ENCODE measurements around the gene RASA2.
"Not testable (repeated sequence)": the region's sequence is repeated elsewhere in the genome, so short reads cannot be mapped to it uniquely, and the experiment has no call there.

Gene RASA2

DNA sequence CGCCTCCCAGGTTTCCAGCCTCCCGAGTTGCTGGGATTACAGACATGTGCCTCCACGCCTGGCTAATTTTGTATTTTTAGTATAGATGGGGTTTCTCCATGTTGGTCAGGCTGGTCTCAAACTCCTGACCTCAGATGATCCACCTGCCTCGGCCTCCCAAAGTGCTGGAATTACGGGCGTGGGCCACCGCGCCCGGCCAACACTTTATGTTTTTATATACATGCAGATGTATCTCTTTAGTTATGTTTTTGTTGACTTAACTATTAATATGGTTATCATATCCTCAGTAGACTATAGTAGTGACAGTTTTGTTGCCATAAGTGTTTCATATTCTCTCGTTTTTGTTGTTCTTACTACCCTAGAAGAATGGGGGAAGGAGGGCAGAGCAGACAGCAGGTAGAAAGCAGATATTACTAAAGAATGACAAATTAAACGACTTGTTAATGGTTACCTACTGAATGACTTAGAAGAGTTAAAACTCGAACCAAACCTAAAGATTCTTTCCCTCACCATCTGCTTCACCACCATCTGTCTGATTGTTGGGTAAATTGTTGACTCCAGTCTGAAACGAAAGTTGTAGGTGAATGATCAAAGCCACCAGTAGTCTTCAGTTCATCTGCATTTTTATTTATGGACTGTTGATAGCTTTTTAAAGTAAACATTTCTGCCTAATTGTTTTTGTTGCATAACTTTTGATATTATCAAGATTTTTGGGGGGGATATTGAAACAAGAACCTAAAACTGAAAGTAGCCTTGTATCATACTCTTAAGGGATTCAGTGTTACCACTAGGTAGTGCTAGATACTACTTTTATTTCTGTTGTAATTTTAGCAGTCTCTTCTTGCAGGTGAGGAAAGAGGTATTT is 89.3 kb downstream of the RASA2 start:
- no peak for DNase-seq (ENCODE audit: low read depth in 2 of 2)

DNA sequence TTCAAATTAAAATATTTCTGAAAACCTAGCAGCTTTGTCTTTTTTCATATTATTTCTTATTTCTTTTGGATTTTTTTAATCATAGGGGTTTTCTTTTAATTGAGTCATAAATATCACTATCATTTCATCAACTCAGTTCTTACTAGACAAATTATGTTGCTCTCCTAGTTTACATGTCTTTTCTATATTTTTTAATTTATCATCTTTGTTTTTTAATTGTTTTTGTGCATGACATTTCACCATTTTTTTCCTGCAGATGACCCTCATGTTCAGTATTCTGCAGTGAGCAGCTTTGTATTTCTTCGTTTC is 89.9 kb downstream of the RASA2 start:
- DNase-seq (ENCODE audit: low read depth in 2 of 2) = no peak

DNA sequence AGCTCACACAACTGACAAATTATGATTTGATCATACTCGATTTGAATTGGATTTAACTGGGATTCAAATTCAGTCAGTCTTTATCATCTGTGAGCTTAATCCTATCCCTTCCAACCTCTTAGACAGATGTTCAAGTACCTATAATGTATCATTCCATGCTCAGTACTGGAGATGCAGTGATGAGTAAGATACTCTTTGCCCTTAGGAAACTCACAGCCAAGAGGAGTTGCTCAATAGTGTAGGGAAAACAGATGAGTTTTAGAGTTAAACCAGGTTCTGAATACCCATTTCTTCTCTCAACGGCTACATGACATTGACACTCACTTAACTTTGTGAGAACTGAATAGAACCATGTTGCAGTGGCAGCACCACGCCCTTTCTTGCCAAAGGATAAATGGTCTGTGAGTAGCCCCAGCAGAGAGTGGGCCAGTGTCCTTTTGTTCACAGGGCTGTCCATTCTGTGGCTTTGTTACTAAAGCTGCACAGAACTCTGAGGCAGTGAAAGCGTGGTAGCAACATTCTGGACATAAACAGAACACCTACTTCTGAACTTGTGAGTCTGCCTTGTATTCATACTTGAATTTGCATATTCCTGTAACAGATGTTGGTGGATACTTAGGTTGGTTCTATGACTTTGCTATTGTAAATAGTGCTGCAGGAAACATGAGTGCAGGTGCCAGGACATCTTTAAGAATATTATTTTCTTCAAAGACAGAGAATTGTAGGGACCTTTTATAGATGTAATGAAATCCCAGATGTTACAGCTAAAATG is 91.6 kb downstream of the RASA2 start:
- no peak for DNase-seq (ENCODE audit: low read depth in 2 of 2)

DNA sequence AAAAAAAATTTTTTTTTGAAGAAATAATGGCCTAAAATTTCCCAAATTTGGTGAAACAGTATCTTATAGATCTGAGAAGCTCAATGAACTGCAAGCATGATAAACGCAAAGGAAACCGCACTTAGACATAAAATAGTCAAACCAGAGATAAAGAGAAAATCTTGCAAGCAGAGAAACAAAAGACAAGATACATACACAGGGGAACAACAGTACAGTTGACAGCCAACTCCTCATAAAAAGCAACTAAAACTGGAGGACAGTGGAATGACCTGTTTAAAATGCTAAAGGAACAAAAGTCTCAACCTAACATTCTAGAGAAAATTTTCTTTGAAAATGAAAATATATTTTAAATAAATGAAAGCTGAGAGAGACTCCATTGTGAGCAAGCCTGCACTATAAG is 107.5 kb downstream of the RASA2 start:
- no peak for DNase-seq (ENCODE audit: low read depth in 2 of 2)

DNA sequence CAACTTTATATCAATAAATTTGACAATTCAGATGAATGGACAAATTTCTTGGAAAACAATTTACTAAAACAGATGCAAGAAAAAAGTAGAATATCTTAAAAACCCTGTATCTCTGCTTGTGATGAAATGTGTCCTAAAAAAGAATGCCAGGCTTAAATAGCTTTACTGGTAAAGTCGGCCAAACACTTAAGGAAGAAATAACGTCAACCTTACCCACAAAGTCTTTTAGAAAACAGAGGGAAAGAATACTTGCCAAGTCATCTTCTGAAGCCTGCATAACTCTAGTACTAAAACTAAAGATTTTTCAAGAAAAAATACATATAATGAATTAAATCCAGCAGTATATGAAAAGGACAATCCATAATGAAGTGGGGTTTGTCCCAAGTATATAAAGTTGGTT is 111.1 kb downstream of the RASA2 start:
- DNase-seq (ENCODE audit: low read depth in 2 of 2) = no peak

DNA sequence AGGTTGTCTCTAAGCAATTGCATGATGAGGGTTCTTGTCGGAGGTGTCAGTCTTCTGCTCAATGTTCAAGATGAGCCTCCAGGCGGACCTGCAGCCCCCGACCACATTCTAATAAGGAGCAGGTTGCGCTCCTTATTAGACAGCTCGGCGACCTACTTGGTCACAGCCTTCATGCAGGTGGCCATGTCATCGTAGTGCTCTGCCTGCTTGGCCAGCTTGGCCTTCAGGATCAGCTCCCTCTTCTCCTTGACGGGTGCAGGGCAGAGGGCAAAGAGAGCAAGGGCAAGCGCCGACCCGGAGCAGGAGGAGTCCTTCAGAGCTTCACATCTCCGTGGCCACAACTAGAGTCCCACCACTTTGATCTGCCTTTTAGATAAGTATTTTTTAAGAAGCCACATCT is 113.5 kb downstream of the RASA2 start:
- DNase-seq (ENCODE audit: low read depth in 2 of 2) = no peak

DNA sequence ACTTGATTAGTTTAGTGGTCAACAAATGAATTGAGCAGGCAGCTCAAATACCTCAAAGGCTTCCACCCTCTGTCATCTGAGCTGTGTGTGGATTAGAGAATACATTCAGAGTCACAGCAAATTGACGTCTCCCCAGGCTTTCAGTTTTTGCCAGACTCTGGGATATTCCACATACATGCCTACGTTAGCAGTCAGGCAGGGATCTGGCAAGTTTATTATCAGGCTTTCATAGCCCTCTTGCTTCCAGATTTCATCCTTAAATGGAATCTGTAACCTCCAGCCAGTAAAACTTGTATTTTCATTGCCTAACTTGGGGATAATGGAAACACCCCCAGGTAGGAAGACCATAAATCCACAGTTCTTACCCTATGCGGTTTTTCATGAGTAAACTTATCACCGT is 115.9 kb downstream of the RASA2 start:
- DNase-seq (ENCODE audit: low read depth in 2 of 2) = no peak

DNA sequence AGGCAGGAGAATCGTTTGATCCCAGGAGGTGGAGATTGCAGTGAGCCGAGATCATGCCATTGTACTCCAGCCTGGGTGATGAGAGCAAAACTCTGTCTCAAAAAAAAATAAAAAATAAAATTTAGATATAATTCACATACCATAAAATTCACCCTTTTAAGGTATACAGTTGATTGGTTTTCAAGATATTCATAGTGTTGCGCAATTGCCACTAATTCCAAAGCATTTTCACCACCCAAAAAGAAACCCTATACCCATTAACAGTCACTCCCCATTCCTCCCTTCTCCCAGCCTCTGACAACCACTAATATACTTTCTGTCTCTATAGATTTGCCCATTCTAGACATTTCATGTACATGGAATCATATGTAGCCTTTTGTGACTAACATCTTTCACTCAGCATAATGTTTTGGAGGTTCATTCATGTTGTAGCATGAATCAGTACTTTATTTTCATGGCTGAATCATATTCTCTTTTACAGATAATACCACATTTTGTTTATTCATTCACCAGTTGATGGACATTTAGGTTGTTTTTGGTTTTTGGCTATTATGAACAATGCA is 116.7 kb downstream of the RASA2 start:
- no peak for DNase-seq (ENCODE audit: low read depth in 2 of 2)

DNA sequence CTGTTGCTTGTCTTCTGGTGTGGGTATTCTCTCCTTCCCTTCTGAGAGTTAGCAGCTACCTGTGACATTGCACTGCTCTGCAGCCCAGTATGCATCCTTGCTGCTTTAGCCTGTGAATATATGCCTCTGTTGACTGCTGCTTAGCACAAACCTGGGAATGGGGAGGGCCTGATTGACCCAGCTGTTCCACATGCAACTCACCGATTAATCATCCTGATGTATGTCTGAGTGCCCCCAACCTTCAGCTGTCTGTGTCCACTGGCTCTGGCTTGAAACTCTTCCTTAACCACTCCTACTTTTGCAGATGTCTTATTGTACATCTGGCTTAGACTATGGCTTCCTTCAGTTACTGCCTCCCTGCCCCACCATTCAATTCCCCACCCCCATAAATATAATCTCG is 119.1 kb downstream of the RASA2 start:
- DNase-seq (ENCODE audit: low read depth in 2 of 2) = no peak

DNA sequence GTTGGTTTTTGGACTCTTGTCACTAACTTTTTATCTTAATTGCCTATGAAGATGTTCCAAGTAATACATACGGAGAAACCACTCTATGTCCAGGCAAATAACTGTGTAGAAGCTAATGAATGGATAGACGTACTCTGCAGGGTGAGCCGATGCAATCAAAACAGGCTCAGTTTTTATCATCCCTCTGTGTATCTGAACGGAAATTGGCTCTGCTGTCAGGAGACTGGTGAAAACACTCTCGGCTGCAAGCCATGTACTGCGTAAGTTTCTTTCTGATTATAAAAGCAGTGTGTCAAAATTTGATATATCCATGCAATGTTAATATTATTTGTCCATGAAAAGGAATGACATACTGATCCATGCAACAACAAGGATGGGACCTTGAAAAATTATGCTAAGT is 121.6 kb downstream of the RASA2 start:
- DNase-seq (ENCODE audit: low read depth in 2 of 2) = no peak

DNA sequence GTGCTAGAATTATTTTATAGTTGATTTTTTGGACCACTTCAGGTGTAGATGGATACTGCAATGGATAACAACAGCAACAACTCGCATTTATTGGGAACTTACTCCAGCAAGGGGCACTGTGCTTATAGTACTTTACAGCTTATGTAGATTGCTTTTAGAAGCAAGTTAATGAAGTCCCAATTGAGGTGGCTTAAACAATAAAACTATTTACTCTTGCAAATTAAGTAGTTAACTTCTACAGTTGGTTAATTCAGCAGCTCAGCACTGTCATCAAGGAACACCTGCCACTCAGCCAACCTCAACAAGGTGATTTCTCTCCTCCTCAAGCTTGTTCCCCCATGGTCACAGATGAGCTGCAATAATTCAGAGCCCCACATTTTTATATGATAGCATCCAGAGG is 124.1 kb downstream of the RASA2 start:
- DNase-seq (ENCODE audit: low read depth in 2 of 2) = no peak

DNA sequence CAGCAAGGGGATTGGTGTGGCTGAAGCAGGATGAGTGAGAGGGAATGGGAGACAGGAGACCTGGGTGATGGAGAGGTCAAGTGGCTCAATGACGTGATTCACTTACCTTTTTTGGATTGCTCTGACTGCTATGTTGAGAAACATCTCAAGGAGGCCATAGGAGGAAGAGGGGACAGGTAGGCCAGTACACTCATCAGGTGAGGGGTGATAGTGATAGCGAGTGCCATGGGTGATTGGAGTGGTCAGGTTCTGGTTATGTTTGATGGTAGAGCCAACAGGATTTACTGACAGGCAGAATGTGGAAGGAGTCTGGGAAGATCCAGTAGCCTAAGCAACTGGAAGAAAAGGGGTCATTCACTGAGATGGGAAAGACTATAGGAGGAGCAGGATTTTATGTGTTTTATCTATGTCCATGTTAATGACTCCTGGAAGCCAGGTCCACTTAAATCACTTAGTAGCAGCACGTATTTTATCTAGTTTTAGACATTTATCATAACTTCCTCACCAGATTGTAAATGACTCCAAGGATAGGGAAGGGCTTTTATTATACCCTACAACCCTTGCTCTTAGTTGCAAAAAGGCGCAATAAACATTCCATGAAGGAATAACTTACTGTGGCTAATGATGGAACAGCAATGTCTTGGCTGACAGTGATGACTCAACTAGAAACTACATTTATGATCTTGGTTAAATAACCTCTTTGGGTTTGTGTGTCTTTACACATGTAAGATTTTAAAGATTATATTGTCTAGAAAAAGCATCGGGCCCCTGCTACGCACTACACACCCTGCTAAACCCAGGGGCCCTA is 131.5 kb downstream of the RASA2 start:
- no peak for DNase-seq (ENCODE audit: low read depth in 2 of 2)

DNA sequence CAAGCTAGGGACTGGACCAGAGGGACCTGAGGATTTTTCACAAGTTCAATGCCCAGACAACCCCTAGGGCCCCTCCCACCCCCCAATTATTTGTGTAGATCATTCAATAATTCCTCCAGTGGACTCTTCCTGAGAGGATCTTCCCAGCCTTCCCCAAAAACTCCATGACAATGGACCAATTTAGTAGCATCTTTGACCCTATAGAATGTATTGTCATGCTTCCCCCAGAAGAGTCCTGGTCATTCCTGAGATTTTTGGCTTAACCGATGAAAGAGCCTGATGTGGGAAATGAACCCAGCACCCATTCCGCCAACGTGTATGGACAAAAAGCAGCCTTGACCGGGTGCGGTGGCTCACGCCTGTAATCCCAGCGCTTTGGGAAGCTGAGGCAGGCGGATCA is 132.1 kb downstream of the RASA2 start:
- no peak for DNase-seq (ENCODE audit: low read depth in 2 of 2)

DNA sequence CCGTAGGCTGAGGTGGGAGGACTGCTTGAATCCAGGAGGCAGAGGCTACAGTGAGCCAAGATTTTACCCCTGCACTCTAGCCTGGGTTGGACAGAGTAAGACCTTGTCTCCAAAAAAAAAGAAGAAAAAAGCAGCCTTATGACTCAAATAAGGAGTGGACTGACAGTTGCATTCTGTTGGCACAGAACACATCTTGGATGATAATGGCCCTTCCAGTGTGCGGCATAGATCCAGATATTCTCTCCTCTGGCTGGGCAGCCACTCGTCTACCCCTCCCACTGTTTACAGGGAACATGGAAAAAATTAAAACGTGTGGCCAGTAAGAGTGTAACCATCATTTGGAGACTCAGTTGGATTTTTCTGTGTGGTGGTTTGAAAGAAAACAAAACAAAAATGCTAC is 132.6 kb downstream of the RASA2 start:
- DNase-seq (ENCODE audit: low read depth in 2 of 2) = no peak

DNA sequence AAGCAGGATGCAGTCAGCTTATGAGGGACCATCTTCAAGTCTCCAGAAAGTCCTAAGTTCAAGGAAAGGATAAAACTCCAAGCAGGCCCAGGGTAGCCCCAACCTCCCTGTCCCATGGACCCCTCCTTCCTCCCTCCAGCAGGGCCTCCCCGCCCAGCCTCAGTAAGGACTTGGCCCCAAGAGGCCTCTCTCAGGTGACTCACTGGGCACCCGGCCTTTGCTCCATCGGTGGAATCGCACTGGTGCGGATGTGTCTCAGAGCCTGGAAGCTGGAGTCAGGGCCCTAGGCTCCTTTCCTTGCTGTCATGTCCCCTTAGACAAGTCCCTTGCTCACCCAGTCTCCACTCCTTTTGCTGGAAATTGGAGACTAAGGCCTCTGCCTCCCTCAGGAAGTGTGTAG is 136.9 kb downstream of the RASA2 start:
- DNase-seq (ENCODE audit: low read depth in 2 of 2) = no peak

DNA sequence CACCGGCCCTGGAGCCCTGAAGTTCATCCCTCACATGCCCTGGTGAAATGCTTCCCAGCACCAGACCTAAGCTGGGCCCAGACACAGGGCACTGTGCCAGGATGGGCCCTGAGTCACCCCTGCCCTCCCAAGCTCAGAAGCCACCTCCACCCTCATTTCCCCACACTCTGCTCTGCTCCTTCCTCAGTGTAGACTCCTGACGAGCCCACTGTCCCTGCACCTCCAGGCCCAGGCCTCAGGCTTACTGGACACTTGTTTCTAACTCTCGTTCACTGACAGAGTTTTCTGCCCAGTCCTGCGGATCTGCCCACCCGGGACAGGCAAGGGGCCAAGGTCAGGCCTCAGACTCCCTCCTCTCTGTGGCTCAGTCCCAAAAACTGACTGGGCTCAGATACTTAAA is 138.7 kb downstream of the RASA2 start:
- DNase-seq (ENCODE audit: low read depth in 2 of 2) = no peak

DNA sequence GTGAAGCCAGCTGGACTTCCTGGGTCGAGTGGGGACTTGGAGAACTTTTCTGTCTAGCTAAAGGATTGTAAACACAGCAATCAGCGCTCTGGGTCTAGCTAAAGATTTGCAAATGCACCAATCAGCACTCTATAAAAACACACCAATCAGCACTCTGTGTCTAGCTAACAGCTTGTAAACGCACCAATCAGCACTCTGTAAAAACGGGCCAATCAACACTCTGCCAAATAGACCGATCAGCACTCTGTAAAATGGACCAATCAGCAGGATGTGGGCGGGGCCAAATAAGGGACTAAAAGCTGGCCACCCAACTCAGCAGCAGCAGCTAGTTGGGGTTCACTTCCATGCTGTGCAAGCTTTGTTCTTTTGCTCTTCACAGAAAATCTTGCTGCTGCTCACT is 141.5 kb downstream of the RASA2 start:
- not testable (repeated sequence) for DNase-seq (ENCODE audit: low read depth in 2 of 2)

DNA sequence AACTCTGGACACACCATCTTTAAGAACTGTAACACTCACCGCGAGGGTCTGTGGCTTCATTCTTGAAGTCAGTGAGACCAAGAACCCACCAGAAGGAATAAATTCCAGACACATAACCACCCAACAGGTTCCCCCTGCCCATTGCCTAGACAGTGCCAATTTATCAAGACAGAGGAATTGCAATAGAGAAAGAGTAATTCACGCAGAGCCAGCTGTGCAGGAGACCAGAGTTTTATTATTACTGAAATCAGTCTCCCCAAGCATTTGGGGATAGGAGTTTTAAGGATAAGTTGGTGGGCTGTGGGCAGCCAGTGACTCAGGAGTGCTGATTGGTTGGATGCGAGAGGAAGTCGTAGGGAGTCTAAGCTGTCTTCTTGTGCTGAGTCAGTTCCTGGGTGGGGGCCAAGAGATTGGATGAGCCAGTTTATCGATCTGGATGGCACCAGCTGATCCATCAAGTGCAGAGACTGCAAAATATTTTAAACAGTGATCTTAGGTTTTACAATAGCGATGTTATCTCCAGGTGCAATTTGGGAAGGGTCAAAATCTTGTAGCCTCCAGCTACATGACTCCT is 142.1 kb downstream of the RASA2 start:
- DNase-seq (ENCODE audit: low read depth in 2 of 2) = not testable (repeated sequence)

DNA sequence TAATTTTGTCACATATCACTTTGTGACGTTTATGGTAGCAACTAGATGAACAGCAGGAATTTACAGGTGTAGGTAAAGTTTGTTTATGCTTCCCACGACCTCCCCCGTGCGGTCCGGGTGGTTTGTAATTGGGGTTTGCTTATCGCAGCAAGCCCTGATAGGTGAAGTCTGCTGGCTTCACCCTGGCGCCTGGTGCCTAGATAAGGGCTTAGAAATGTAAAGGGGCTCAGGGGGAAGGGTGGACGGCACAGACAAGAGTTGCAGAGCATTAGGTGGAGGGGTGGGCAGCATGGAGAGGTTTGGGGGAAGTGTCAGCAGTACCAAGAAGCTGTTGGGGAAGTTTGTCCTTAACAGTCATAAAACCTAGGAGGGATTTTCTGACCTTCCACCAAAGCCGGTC is 143.1 kb downstream of the RASA2 start:
- DNase-seq (ENCODE audit: low read depth in 2 of 2) = no peak

DNA sequence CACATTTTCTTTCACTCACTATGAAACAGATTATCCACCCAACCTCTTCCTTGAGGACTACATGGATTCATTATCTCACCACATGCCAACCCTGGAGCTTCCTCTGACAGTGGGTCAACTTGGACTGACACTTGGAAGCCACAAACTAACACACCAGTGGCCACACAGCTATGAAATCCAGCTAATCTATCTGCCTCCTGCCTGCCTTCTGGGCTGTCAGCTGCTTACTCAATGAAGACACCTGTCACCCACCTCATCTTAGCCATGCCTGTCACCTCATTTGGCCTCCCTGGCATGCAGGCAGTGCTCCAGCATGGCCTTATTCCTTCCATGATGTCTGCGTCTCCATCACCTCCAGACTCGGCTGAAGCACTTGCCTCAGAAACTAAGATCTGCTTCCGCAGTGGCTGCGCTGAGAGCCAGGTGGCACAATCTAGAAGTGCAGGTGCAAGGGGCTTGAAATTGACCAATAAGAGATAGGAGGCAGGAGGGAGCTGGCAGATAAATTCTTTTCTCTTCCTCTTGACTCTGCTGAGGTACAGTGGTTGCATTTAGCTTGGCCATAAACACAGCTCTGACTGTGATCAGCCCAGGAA is 146.1 kb downstream of the RASA2 start:
- no peak for DNase-seq (ENCODE audit: low read depth in 2 of 2)

DNA sequence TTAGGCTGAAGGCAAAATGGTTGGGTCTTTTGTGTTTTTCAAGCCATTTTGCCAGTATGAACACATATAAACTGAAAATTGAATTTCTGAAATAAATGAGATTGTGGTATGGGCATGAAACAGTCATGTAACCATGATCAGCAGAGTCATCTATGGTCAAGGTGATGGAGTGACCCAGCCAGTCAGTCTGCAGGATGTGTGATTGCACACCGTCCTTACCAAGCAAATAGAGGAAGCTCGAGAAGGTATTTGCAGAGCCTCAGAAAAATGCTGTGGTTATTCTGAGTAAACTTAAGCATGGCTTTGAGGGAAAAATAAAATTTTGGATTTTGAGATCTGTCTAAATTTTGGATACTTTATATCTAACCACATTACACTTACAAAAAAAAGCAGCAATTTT is 155.4 kb downstream of the RASA2 start:
- DNase-seq (ENCODE audit: low read depth in 2 of 2) = no peak

DNA sequence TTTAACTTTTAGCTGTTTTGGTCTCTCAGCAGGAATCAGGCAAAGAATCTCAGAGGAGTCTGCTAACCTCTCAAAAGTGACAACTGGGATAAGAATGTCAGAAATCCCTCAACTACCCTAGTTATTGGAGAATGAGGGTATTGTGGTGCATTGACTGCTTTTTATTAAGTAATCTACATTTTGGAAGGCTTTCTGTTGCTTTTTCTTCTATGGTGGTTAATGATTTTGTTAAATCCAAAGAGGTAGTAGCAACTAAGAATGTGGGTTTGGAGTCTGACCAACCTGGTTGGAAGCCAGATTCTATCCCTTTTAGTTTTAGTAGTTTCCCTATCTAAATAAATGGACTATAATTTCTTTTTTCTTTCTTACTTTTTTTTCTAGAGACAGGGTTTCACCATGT is 156.6 kb downstream of the RASA2 start:
- DNase-seq (ENCODE audit: low read depth in 2 of 2) = no peak

Data from stimulated activated CD4-positive, alpha-beta T cell treated with anti-CD3 and anti-CD28 coated beads, Interleukin-15, amount 100 ng/mL, for 48 hours (primary cell).